ENCODE data around the gene ERVK3-1. TPM values are rescaled to one million over a fixed set of nuclear protein-coding genes. Genes with fewer than 3 reads are reported as not detected.
A peak's percentile ranks its signal among the peaks of the same experiment; 100 is the strongest.
"Not testable (repeated sequence)": the region's sequence is repeated elsewhere in the genome, so short reads cannot be mapped to it uniquely, and the experiment has no call there.

ERVK3-1 gene
- total RNA-seq, 1 donor from 2014 or later: 32.9 TPM

GRCh38 chr19:58296104-58296503 is 9.1 kb upstream of the ERVK3-1 start:
- DNase-seq (ENCODE audit: low spot score) (no peak), ATAC-seq (no peak)
- intact Hi-C loops (cut with DNase I): no loop called here

GRCh38 chr19:58300620-58301019 is 4.6 kb upstream of the ERVK3-1 start:
- DNase-seq (ENCODE audit: low spot score) (no peak), ATAC-seq (no peak)
- intact Hi-C loops (cut with DNase I): no loop called here

- DNase-seq (ENCODE audit: low spot score) (no peak), ATAC-seq (no peak)
- intact Hi-C loops (cut with DNase I): no loop called here
Observed at GRCh38 chr19:58304255-58304654, 922 bp upstream of the ERVK3-1 start.

DNA sequence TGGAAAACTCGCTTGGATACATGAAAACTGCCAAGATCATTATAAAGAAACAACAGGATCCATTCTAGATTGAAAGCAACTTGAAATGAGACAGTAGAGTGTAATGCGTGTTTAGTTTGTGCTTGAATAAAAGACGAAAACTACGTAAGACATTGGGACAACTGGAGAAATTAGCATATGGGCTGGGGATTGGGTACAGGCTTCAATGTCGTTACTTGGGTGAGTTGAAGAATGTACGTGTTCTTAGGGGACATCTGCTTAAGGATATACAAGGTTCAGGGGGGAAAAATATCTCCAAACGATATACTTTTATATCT is 471 bp upstream of the ERVK3-1 start:
- DNase-seq (ENCODE audit: low spot score) (no peak), ATAC-seq (peak; percentile 4)
- intact Hi-C loops (cut with DNase I): no loop called here

DNA sequence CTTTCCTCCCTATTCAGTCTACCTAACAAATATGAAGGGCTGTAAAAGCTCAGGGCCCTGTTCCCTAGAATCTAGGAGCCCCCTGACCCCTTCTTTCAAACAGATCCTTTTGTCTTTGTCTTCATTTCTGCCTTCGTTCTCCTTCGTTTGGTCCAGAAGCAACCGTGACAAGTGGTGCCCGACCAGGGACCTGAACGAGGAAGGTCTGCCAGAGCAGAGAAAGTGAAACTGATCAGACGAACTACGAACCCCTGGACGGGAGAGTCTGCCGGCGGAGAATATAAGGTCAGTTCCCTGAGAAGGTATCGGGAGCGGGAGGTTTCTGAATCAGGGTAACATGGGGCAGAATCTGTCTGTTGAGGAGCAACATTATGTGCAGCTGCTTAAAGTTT is 751 bp downstream of the ERVK3-1 start:
- ATAC-seq (no peak), DNase-seq (ENCODE audit: low spot score) (no peak)
- intact Hi-C loops (cut with DNase I): no loop called here

- intact Hi-C loops (cut with DNase I): no loop called here
- no peak for DNase-seq (ENCODE audit: low spot score)
- ATAC-seq: no peak
Observed at GRCh38 chr19:58307736-58308135, 2.6 kb downstream of the ERVK3-1 start.

DNA sequence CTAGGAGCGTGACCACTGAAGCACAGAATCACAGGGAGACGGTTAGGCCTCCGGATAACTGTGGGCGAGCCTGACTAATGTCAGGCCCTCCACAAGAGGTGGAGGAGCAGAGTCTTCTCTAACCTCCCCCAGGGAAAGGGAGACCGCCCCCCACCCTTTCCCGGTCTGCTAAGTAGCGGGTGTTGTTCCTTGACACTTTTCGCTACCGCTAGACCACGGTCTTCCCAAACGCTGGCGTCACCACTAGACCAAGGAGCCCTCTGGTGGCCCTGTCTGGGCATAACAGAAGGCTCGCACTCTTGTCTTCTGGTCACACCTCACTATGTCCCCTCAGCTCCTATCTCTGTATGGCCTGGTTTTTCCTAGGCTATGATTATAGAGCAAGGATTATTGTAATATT is 5.5 kb downstream of the ERVK3-1 start:
- DNase-seq (ENCODE audit: low spot score); ATAC-seq: not testable (repeated sequence)

DNA sequence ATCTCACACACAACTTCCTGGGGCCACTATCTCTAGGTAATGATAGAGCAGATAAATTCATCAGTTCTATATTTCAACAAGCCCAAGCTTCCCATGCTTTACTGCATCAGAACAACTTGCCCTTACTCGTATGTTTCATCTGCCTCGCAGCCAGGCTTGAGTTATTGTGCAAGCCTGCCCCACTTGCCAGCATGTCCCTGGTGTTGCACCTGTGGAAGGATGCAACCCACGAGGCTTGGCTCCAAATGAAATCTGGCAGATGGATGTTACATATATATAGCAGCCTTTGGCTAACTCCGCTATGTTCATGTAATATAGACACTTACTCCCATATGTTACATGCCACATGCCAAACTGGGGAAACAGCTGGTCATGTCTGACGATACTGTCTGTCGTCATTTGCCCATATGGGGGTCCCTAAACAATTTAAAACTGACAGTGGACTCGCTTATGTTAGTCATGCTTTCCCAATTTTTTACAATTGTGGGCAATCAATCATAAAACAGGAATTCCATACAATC is 6.2 kb downstream of the ERVK3-1 start:
- intact Hi-C loops (cut with DNase I): no loop called here
- no peak for DNase-seq (ENCODE audit: low spot score)
- ATAC-seq: no peak

More for the DNA sequence above, 5.5 kb downstream of the ERVK3-1 start:
- intact Hi-C loops (cut with DNase I): not testable (repeated sequence)

- ATAC-seq: no peak
- no peak for DNase-seq (ENCODE audit: low spot score)
Observed at GRCh38 chr19:58315580-58315979, 10.4 kb downstream of the ERVK3-1 start.

GRCh38 chr19:58317476-58318072 is 12.4 kb downstream of the ERVK3-1 start:
- ATAC-seq (no peak), DNase-seq (ENCODE audit: low spot score) (no peak)
- intact Hi-C loops (cut with DNase I): no loop called here

More at GRCh38 chr19:58315580-58315979, 10.4 kb downstream of the ERVK3-1 start:
- intact Hi-C loops (cut with DNase I): no loop called here

GRCh38 chr19:58318297-58318696 is 13.1 kb downstream of the ERVK3-1 start:
- ATAC-seq: no peak
- intact Hi-C loops (cut with DNase I): no loop called here
- no peak for DNase-seq (ENCODE audit: low spot score)

- DNase-seq (ENCODE audit: low spot score): no peak
- no peak for ATAC-seq
- intact Hi-C loops (cut with DNase I): no loop called here
Observed at GRCh38 chr19:58319241-58319640, 14.1 kb downstream of the ERVK3-1 start.

- DNase-seq (ENCODE audit: low spot score) (no peak), ATAC-seq (no peak)
- intact Hi-C loops (cut with DNase I): no loop called here
Observed at GRCh38 chr19:58325311-58326022, 20.3 kb downstream of the ERVK3-1 start.

DNA sequence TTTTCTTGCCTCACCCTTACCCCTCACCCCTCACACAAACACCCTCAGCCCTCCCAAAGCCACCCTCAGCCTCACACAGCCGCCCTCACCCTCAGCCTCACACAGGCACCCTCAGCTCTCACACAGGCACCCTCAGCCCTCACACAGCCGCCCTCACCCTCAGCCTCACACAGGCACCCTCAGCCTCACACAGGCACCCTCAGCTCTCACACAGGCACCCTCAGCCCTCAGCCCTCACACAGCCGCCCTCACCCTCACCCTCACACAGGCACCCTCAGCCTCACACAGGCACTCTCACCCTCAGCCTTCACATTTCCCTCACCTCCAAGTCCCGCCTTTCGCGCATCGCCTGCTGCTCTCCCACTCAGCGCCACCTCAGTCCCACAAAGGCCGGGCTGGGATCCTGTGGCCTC is 21.3 kb downstream of the ERVK3-1 start:
- intact Hi-C loops (cut with DNase I): no loop called here
- DNase-seq (ENCODE audit: low spot score) (no peak), ATAC-seq (peak; percentile 46)

GRCh38 chr19:58326914-58327726 is 21.9 kb downstream of the ERVK3-1 start, which contains the start of gene ZSCAN22:
Gene ZSCAN22 (plus strand): TSS chr19:58326994. CDS start chr19:58334803, 7,809 bp downstream.
- ATAC-seq: peak; percentile 99
- intact Hi-C loops (cut with DNase I): no loop called here
- DNase-seq (ENCODE audit: low spot score): peak; percentile 98

- DNase-seq (ENCODE audit: low spot score) (no peak), ATAC-seq (no peak)
- intact Hi-C loops (cut with DNase I): no loop called here
Observed at GRCh38 chr19:58328999-58329398, 23.8 kb downstream of the ERVK3-1 start.

- intact Hi-C loops (cut with DNase I): no loop called here
- DNase-seq (ENCODE audit: low spot score) (no peak), ATAC-seq (no peak)
Observed at GRCh38 chr19:58330458-58330857, 25.3 kb downstream of the ERVK3-1 start.

DNA sequence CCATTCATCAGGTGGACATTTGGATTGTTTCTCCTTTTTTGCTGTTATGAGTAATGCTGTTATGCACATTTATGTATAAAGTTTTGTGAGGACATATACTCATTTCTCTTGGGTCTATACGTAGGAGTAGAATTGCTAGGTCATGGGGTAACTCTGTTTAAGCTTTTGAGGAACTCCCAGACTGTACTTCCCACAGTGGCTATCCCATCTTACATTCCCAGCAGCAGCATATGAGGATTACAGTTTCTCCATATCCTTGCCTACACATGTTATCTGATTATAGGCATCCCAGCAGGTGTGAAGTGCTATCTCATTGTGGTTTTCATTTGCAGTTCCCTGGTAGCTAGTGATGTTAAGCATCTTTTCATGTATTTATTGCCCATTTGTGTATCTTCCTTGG is 27.5 kb downstream of the ERVK3-1 start:
- intact Hi-C loops (cut with DNase I): no loop called here
- DNase-seq (ENCODE audit: low spot score): no peak
- no peak for ATAC-seq

DNA sequence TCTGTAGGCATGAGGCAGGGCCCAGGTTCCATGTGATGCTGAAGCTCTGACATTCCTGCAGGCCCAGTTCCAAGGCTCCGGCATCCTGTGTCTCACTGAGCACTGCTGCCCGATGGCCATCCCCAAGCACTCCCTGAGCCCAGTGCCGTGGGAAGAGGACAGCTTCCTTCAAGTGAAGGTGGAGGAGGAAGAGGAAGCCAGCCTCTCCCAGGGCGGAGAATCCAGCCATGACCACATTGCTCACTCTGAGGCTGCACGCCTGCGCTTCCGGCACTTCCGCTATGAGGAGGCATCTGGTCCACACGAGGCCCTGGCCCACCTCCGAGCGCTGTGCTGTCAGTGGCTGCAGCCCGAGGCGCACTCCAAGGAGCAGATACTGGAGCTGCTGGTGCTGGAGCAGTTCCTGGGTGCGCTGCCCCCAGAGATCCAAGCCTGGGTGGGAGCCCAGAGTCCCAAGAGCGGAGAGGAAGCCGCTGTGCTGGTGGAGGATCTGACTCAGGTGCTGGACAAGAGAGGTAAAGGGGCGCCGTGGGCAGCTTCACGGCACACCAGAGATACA is 29.6 kb downstream of the ERVK3-1 start:
- DNase-seq (ENCODE audit: low spot score): peak; percentile 36
- ATAC-seq: no peak
- intact Hi-C loops (cut with DNase I): no loop called here

DNA sequence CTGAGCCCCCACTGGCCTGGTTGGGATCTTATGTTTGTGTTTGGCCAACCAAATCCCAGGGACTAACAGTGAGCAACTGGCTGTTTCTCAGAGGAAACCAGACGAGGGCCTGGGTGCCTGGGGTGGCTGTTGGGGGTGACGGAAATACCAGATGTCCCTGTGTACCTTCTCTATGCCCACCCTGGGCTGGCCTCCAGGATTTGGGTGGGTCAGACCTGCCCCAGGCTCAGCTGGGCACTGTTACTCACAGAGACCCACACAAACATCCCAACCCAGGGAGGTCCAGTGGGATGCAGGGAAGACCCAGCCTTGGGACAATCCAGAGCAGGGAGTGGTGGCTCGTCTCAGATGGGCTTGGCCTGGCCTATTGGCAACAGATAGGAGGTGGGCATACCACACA is 30.5 kb downstream of the ERVK3-1 start:
- ATAC-seq: no peak
- intact Hi-C loops (cut with DNase I): no loop called here

More for the DNA sequence above, 30.5 kb downstream of the ERVK3-1 start:
- no peak for DNase-seq (ENCODE audit: low spot score)

All from sciatic nerve (tissue), 2 donors.